HL-60 (cell line): Measurements from ENCODE around the gene GAP43.
"Not testable (repeated sequence)": the region's sequence is repeated elsewhere in the genome, so short reads cannot be mapped to it uniquely, and the experiment has no call there.

ENCODE experiments used
- DNase-seq, 2 experiments: peaks; one replicate each; pipeline ENCODE4 v3.0.0-alpha.2; 2010 to 2020; ENCODE audit warnings: low read depth in 1 of 2, low spot score in 1 of 2
- H3K27ac ChIP-seq: fragments of 250-450 bp; sonication (Bioruptor Pico); replicated peaks from 2 replicates; pipeline ENCODE4 v1.5.1; 2020; ENCODE audit warnings: mild to moderate bottlenecking, moderate library complexity
- H3K27me3 ChIP-seq: fragments of 250-450 bp; sonication (Bioruptor Pico); 2 replicates; pipeline ENCODE4 v1.5.1; 2021; ENCODE audit warnings: mild to moderate bottlenecking, moderate library complexity; ENCODE audit not compliant: insufficient read depth, poor library complexity, severe bottlenecking
- H3K4me3 ChIP-seq: replicated peaks from 2 replicates; pipeline ENCODE4 v1.5.1; 2011; ENCODE audit warnings: mild to moderate bottlenecking, control low read depth, low read length; ENCODE audit not compliant: insufficient read depth
- CTCF ChIP-seq: IDR thresholded peaks from one replicate; pipeline ENCODE4 v1.5.1; 2011; ENCODE audit warnings: low read length, control low read depth, inconsistent platforms; ENCODE audit not compliant: insufficient read depth
- GABPA ChIP-seq: IDR thresholded peaks from 2 replicates; pipeline ENCODE4 v1.6.1; 2012; ENCODE audit warnings: low read depth
- POLR2AphosphoS5 ChIP-seq: IDR thresholded peaks from 2 replicates; pipeline ENCODE4 v1.6.1; 2012; ENCODE audit warnings: low read depth
- REST ChIP-seq: IDR thresholded peaks from 2 replicates; pipeline ENCODE4 v1.6.1; 2012; ENCODE audit warnings: low read depth; ENCODE audit not compliant: insufficient replicate concordance
- SPI1 ChIP-seq: IDR thresholded peaks from 2 replicates; pipeline ENCODE4 v1.6.1; 2012; ENCODE audit warnings: low read depth, mild to moderate bottlenecking, borderline replicate concordance

Gene GAP43

GRCh38 chr3:115741650-115742049 is 118.3 kb downstream of the GAP43 start:
- Histone ChIP-seq H3K27ac (no peak overlapping the region), H3K27me3 (no peaks in the 10 kb centered on the region), H3K4me3 (no peak overlapping the region)
- DNase-seq: no peak
- TF ChIP-seq GABPA (no peak), POLR2AphosphoS5 (no peak), REST (no peak), SPI1 (no peak), CTCF (no peak)

- H3K27me3 ChIP-seq, H3K27ac ChIP-seq, H3K4me3 ChIP-seq, DNase-seq: not testable (repeated sequence)
Observed at GRCh38 chr3:115744516-115744915, 121.2 kb downstream of the GAP43 start.

- not testable (repeated sequence) for H3K27me3 ChIP-seq, DNase-seq, H3K4me3 ChIP-seq, H3K27ac ChIP-seq
Observed at GRCh38 chr3:115752978-115753377, 129.7 kb downstream of the GAP43 start.

- Histone ChIP-seq H3K27me3 (no peaks in the 10 kb centered on the region), H3K4me3 (no peak overlapping the region), H3K27ac (no peak overlapping the region)
- TF ChIP-seq SPI1 (no peak), GABPA (no peak), CTCF (no peak), POLR2AphosphoS5 (no peak), REST (no peak)
- DNase-seq: no peak
Observed at GRCh38 chr3:115758076-115758763, 134.9 kb downstream of the GAP43 start.

GRCh38 chr3:115760716-115761115 is 137.4 kb downstream of the GAP43 start:
- TF ChIP-seq GABPA: no peak
- TF ChIP-seq REST: no peak
- H3K27me3 ChIP-seq: no peaks in the 10 kb centered on the region
- H3K4me3 ChIP-seq: no peak overlapping the region
- no peak for DNase-seq
- no peak overlapping the region for H3K27ac ChIP-seq
